GOT3 (cell line): ENCODE measurements around the gene CERS1.
A peak's percentile ranks its signal among the peaks of the same experiment; 100 is the strongest.

Experiments used
- DNase-seq: peaks from one replicate; lab custom pipeline; 2025; ENCODE audit warnings: mixed read lengths; lab: John Stamatoyannopoulos, UW

The CERS1 gene

DNA sequence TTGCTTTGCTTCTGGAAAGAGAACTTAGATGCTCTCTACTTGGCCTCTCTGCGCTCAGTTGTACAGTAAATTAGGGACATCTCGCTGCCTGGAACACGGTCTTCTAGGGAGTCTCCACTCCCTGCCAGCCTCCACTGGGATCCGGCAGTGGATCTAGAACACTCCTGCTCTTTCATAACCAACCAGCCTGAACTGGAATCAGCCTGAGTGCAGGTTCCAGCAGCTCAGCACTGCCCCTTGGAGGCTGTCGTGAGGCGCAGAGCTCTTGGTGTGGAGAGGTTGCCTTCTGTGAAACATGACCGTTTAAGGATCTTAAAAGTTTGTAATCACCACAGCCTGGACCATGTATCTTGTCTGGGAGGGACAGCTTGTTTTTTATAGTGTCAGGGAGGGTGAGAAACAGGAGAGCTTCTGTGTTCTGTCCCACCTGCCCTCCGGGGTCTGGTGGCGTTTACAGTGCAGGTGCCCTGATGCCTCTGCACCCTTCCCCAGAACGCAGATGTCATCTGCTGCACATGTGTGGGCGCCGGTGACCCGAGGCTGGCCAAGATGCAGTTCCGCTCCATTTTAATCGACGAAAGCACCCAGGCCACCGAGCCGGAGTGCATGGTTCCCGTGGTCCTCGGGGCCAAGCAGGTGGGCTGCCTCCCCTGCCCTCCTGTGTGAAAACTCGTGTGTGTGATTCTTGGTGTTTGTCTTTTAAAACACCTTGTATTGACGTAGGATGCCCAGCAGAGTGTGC, 39.4 kb downstream of the CERS1 start:
- no peak for DNase-seq

DNA sequence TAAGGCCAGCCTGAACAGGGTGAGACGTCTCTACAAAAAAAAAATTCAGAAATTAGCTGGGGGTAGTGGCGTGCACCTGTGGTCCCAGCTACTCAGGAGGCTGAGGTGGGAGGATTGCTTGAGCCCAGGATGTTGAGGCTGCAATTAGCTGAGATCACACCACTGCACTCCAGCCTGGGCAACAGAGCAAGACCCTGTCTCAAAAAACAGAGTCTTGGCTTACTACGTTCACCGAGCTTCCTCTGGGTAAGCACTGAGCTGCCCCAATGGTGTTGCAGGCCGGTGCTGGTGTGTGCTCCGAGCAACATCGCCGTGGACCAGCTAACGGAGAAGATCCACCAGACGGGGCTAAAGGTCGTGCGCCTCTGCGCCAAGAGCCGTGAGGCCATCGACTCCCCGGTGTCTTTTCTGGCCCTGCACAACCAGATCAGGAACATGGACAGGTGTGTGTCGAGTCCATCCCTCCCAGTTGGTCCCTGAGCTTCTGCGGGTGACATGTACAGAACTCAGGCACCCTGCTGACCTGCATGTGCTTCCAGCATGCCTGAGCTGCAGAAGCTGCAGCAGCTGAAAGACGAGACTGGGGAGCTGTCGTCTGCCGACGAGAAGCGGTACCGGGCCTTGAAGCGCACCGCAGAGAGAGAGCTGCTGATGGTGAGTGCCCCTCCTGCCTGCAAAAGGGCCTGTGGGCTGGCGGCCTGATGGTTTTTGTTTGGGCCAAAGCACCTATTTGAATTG, 40.1 kb downstream of the CERS1 start:
- DNase-seq = no peak

DNA sequence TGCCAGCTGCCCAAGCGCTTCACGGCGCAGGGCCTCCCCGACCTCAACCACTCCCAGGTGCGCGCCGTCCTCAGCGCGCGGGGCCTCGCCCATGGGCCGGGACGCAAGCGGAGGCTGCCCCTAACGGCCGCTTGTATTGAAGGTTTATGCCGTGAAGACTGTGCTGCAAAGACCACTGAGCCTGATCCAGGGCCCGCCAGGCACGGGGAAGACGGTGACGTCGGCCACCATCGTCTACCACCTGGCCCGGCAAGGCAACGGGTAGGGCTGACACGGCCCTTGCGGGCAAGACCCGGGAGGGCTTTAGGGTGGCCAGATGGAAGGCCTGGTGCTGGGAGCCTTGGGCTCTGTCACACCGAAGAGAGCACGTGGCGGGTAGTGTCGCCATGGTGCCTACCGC, 41.0 kb downstream of the CERS1 start:
- no peak for DNase-seq

DNA sequence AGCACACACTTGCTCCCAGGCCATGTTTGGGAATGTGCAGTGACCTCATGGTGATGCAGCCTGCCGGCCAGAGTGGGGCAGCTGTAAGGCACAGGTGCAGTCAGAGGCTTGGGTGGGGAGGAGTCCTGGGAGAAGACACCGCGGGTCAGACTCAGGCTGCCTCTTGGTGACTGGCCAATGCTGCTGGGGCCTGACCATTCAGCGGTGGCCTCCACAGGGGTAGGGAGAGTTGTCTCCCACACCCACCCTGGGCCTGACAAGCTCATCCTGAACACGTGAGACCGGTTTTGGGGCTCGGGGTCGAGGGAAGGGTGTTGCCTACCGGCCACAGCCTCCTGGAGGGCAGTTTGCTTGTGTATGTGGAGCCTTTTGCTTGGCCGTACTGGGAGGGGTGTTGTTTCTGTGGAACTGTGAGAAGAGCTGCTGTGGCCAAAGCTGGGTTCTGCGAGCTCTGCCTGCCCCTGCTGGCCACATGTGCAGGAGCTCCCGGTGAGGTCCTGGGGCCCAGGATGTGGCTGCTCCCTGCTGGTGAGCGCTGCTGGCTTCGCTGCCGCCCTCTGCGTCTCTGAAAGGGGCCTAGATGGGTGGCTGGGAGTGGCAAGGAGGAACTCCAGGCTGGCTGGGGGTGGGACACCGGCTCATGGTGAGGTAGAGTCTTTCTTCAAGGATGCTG, 42.1 kb downstream of the CERS1 start:
- DNase-seq = no peak

DNA sequence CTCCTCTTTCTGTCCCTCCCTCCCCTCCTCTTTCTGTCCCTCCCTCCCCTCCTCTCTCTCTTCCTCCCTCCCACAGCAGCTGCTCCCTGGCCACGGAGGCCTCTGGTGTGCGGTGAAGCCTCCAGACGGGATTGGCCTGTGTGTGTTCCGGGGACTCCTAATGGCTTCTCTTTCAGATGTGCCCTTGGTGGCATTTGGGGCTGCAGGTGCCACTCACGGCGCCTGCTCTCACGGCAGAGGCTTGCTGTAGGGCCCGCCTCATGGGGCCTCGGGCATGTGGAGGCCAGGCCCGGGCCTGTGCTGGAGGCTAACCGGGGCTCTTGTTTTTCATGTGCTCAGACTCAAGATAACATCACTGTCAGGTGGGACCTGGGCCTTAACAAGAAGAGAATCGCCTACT, 43.3 kb downstream of the CERS1 start:
- DNase-seq = no peak

DNA sequence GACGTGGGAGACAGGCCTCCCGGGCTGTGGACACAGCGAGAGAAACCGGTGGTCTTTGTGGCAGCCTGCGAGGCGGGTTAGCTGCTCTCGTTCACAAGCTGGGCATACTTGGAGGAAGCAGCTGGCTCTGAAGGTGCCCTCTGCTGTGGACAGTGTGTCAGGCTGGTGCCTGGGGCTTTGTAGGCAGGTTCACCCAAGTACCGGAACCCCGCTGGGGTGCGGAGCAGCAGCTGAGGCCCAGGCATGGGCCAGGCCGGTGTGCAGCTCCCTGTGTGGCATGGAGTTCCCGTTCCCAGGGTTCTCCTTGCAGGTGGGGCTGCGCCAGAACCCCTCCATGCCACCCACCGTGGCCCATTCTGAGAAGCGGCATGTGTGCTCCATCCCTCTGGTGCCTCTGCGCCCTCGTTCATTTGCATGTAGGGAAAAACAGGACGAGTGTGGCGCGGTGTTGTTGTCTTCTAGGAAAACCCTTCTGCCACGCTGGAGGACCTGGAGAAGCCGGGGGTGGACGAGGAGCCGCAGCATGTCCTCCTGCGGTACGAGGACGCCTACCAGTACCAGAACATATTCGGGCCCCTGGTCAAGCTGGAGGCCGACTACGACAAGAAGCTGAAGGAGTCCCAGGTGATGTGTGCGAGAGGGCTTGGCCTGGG, 44.2 kb downstream of the CERS1 start:
- DNase-seq = no peak

DNA sequence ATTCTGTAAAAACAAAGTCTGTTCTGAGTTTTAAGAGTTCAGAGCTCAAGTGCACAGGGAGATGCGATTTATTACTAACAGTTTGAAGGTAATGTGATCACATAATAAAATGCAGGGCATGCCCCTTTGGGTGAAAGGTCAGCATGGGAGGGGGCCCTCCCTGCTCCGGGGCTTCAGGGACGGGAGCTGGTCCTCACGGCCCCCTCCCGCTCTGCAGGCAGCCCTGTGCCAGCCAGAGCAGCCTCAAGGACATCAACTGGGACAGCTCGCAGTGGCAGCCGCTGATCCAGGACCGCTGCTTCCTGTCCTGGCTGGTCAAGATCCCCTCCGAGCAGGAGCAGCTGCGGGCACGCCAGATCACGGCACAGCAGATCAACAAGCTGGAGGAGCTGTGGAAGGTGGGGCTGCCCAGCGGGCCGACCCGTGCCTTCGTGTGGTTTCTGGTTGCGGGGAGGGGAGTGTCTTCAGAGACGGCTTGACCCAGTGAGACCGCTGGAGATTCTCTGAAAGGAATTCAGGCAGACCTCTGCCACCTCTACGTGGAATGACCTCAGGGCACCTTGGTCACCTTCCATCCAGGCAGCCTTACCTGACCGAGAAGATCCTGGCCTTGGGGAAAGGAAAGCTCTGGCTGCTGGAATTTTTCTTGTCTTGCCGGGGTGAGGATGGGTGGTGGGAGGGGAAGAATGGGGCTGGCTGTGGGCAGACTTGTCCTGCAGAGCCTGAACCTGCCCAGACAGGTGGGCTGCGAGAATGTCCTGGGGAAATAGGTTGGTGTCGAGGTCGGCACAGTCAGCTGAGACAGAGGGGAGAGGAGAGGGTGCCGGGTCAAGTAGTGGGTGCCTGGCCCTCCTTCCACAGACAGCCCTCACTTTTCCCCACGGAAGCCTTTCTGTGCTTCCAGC, 45.2 kb downstream of the CERS1 start:
- DNase-seq = no peak

DNA sequence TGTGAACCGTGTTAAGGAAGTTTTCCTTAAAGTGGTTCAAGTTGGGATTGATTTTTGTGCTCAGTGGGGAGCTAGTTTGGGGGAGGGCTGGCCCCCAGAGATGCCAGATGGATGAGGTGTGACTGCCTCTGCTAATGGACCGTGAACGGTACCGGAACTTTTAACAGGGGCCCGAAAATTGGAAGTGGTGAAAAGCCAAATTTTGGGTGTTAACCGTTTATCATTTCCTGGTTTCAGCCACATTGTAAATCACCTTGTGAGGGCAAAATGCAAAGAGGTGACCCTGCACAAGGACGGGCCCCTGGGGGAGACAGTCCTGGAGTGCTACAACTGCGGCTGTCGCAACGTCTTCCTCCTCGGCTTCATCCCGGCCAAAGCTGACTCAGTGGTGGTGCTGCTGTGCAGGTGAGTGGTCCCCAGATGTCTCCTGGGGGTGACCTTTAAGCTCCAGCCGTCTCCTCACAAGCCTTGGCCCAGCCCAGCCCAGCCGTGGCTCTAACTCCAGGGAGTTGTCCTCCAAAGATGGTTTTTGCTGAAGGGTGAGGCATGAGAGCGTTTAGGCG, 46.0 kb downstream of the CERS1 start:
- DNase-seq = no peak

DNA sequence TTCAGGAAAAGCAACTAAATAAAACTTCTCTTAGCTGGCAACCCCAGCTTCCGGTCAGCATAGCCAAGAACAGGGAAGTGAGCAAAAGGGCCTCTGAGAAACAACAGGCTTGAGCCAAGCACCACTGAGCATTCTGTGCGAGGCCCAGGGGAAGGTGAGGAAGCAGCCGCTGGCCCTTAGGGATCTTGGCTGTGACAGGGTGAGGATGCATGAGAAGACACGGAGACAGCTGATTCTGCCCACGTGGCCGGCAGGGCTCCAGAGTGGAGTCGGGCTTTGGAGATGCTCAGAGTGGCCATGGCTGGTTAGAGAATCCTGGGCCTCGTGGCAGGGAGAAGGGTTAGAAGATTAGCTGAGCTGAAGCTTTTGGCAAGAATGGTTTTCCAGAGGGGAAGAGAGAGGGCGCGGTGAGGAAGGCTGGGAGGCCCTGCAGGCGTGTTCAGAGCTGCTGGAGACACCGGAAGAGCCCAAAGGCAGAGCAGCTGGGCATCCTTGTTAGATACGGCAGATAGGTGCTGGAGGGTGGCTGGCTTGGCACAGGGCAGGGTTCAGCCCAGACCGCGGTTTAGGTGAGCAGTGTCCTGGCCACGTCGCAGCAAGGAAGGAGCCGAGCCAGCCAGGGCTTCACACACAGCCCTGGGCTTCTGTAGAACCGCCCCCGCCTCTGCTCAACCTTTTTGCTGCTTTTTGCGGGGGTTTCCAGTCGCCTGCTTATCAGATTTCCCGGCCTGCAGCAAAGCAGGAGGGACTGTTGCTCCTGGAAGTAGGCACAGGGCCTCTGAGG, 46.9 kb downstream of the CERS1 start:
- DNase-seq = no peak

DNA sequence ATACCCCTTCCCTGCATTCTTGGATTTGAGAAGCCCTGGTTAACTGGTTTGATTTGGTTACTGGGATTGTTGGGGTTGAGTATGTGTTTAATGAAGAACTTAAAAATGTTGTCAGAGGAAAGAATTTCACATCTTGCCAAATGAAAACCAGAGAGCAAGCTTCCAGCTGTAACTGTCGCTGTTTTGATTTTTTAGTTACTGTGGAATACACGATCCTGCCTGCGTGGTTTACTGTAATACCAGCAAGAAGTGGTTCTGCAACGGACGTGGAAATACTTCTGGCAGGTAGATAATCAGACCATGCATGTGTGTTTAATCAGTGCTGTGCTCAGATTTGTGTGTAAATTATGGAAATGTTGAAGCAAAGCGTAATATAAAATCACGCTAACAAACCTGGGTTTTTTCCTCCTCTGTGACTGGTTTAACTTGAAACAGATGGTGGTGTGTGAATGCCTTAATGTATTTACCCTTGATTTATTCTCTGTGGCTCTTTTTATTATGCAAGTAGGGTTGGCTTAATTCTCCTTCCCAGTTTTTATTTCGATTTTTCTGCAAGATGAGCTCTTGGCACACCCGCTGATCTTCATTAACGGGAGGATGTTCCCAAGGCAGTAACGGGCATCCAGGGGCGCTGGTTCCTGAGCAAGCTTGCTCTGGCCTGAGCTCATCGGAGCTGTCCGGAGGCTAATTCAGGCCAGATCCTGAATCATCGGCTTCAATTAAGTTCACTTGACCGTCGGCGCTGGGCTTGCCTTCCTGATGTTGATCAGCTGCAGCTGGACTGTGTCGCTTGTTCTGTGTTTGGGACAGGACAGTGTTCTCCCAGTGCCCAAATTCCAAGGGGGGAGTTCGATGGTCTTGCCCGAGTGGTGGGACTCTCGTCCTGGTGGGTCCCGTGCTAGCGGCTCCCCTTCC, 48.2 kb downstream of the CERS1 start:
- no peak for DNase-seq

DNA sequence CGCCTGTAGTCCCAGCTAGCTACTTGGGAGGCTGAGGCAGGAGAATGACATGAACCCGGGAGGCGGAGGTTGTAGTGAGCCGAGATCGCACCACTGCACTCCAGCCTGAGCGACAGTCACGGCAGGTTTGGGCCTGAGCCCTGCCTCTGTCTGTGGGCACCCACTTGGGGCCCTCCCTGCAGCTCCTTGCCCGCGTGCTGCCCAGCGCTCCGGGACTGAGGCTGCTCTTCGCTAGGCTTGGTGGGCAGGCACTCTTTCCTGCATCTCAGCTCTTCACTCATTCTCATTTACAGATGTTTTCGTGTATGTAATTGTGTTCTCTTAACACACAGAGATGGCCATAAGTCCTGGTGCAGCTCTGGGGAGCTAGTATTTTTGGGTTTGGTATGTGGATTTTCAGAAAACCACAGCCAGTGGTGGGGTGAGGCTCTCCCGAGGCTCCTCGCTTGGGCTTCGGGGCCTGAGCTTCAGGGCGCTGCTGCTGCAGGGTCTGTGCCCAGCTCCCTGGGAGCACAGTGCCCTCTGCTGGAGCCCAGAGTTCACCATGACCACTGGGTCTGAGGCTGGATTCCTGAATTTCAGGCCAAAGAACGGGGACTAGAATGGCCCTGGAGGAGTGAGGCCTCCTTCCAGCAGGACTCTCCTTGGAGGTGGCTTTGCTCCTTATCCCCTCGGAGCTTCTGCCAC, 49.0 kb downstream of the CERS1 start:
- peak; percentile 27 for DNase-seq

DNA sequence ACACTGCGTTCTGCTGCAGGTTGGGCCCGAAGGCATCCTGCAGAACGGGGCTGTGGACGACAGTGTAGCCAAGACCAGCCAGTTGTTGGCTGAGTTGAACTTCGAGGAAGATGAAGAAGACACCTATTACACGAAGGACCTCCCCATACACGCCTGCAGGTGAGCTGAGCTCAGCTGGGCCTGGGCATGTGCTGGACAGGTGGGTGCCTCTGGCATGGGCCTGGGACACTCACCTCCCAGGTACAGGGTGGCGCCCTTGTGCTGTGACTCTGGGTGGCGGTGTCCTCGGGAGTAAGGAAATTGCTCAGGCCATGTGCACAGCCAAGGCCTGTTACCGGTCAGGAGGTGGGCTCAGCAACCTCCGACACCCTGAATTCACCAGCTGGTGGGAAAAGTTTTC, 50.0 kb downstream of the CERS1 start:
- DNase-seq = no peak

DNA sequence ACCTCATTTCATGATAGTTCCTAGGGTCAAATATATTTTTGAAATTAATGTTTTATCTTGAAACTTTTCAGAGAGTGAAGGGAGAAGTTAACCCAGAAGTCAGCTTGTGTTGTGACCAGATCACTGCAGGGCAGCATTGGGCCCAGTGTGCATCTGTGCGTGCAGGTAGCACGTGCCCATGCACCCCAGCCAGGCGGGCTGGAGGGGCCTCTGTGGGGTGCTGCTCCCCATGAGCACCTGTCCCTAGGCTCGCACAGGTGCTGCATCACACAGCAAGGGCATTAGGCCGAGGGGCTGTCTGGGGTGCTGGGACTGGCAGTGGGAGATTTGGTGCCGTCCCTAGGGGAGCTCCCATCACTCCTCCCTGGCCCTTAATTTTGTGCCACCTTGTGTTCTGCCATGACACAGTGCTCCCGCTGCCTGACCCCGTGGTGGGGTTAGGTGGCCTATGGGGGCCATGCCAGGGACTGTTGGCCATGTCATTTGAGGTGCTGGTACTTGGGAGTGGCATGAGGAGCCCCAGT, 51.1 kb downstream of the CERS1 start:
- no peak for DNase-seq

DNA sequence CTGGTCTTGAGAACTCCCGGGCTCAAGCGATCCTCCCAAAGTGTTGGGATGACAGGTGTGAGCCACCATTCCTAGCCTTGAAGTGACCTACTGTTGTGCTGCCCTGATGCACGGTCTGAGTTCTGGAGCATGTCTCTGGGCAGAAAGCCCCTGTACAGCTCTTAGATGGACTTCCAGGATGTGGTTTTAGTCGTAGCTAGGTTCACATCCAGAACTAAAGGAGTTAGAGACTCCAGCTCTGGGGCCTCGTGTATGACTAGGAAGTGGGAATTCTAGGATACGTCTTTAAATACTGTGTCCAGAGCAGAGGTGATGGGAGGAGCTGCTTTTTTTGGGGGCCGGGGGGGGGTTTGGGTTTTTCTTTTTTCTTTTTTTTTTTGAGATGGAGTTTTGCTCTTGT, 52.0 kb downstream of the CERS1 start:
- DNase-seq = no peak

DNA sequence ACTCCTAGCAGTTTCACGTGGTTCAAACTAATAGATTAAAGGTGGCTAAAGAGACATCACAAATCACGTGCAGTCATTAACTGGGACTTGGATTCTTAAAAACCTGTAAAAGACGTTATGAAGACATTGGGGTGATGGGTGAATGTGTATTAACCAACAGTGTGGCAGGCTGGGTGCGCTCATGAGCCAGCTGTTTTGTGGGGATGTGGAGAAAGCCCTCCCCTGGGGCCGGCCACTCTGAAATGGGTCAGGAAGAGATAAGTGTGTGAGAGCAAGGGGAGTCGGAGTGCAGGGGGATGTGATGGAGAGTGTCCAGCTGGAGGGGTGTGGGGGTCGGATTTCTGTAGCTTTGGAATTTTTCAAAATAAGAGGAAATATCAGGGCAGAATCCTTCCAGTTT, 53.8 kb downstream of the CERS1 start:
- no peak for DNase-seq

DNA sequence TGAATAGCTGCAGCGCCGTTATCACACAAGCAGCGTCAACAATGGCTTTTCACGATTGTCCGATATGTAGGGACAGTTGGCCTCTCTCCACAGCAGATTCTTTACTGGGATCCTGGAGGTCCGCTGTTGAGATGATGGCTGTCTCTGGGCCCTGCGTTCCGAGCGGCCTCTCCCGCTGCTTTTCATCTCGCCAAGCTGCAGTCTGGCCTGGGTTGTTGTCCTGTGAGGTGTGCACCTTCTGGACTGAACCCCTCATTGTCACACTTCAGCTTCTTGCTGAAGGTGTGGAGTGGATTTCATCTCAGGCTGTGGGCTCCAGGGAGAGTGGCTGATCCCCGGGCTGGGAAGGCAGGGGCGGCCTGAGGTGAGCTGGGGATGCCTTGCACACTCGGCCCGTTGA, 54.6 kb downstream of the CERS1 start:
- no peak for DNase-seq

DNA sequence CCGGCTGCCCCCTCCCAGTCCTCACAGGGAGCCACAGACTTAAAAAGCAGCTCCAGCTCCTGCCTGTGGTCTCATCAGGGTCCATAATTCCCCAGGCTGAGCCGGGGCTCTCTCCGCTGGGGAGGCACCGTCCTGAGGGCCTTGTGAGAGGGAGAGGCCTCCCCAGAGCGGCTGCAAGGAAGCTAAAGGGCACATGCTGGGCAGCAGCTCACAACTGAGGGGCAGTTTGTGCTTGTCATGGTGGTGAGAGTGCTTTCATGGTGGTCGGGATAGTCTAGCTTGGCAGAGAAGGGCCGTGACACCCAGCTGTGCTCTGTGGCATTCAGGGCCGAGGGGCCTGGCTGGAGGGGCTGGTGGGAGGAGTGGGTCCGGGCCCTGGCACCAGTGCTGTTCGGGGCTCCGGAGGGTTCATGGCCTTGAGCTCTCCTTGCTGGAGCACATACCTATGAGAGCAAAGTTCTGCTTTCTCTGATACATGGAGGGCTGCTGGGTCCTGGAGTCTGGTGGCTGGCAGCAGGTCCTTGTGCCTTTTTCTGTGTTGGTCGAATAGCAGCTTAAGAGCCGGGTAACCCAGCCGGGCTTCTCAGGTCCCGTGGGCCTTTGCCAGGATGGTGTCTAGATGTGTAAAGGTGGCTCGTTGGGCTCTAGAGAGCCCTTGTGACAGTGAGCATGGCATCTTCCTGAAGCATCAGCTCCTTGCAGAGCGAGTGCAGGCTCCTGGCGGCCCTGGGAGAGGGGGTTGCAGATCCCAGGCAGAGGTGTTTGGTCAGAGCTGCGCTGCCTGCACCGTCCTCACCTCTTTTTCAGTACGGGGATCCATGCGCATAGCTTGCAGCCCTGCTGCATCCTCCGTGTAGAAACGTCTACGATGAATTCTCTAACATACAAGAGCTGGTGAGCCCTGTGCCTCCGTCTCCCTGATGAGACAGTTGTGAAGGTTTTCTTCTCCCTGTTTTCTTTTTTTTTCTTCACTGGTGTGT, 55.4 kb downstream of the CERS1 start:
- DNase-seq = no peak
